ENCODE measurements around the gene HDAC5.
"Not testable (repeated sequence)": the region's sequence is repeated elsewhere in the genome, so short reads cannot be mapped to it uniquely, and the experiment has no call there.

Gene HDAC5

GRCh38 chr17:44037471-44037870, 86.0 kb downstream of the HDAC5 start:
- no peak for DNase-seq

GRCh38 chr17:44034688-44035087, 88.8 kb downstream of the HDAC5 start:
- not testable (repeated sequence) for DNase-seq

GRCh38 chr17:44033861-44034408, 89.5 kb downstream of the HDAC5 start:
- DNase-seq = no peak

- no peak for DNase-seq
Observed at GRCh38 chr17:44030482-44030881, 93.0 kb downstream of the HDAC5 start.

GRCh38 chr17:44029736-44030135, 93.7 kb downstream of the HDAC5 start:
- no peak for DNase-seq

All from amygdala (tissue), 56 donors.